Erythroblast (primary cell): ENCODE measurements around the gene TPI1.

Experiments
- GATA1 ChIP-seq: IDR thresholded peaks from 2 replicates; pipeline ENCODE4 v1.6.1; 2011; ENCODE audit warnings: low read depth, mild to moderate bottlenecking, control low read depth, low read length, moderate library complexity
- POLR2A ChIP-seq: IDR thresholded peaks from 2 replicates; pipeline ENCODE4 v1.6.1; 2011; ENCODE audit warnings: mild to moderate bottlenecking, low read length

DNA sequence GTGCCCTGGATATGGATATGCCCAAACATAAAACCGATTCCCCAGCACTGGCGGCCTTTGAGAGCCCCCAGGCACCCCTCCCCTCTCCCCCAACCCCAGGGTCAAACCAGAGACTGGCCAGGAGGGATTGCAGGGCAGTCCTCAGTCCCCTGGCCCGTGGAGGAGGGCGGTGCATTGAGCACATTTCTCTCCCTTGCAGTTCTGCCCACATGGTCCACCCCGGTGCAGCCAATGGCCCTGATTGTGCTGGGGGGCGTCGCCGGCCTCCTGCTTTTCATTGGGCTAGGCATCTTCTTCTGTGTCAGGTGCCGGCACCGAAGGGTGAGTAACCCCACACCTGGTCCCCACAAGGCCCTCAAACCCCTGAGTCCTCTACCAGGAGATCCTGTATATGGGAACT is 49.1 kb upstream of the TPI1 start:
- TF ChIP-seq POLR2A (no peak), GATA1 (no peak)
